Measurements from ENCODE around the gene GOLGA6L7. TPM values are rescaled to one million over a fixed set of nuclear protein-coding genes. Genes with fewer than 3 reads are reported as not detected.
A peak's percentile ranks its signal among the peaks of the same experiment; 100 is the strongest.
"Not testable (repeated sequence)": the region's sequence is repeated elsewhere in the genome, so short reads cannot be mapped to it uniquely, and the experiment has no call there.

Gene GOLGA6L7
- total RNA-seq, 2 donors from 2014 or later: not detected

DNA sequence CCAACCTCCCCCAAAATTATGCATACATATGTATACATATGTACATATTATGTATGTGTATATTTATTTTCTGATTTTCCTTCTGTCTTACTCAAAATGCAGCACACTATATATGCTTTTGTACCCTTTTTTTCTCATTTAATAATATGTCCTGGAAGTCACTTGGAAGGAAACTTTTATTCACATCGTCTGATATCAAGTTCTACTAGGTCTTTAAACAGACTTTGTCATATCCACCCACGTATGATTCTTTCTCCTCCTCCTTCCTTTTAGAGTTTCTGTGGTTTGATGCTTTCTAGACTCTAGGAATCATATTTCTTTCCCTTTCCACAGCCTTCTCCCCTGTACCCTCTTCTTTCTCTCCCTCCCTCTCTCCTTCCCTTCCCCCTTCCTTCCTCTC, 35.1 kb downstream of the GOLGA6L7 start:
- DNase-seq; H3K36me3 Mint-ChIP-seq (ENCODE audit: insufficient read depth in 2 of 2); H3K9me3 Mint-ChIP-seq; H3K27ac Mint-ChIP-seq: not testable (repeated sequence)
- ATAC-seq (replicated peaks in 1 of 2): peak in 1 of 2 donors; percentile 25
- H3K4me1 Mint-ChIP-seq (ENCODE audit: low read depth): peaks cover 14% of the 10 kb centered on the region
- peak overlapping the region in 1 of 2 donors; percentile 47 for H3K4me3 Mint-ChIP-seq
- peaks cover 40% of the 10 kb centered on the region for H3K27me3 Mint-ChIP-seq (ENCODE audit: low read depth)

DNA sequence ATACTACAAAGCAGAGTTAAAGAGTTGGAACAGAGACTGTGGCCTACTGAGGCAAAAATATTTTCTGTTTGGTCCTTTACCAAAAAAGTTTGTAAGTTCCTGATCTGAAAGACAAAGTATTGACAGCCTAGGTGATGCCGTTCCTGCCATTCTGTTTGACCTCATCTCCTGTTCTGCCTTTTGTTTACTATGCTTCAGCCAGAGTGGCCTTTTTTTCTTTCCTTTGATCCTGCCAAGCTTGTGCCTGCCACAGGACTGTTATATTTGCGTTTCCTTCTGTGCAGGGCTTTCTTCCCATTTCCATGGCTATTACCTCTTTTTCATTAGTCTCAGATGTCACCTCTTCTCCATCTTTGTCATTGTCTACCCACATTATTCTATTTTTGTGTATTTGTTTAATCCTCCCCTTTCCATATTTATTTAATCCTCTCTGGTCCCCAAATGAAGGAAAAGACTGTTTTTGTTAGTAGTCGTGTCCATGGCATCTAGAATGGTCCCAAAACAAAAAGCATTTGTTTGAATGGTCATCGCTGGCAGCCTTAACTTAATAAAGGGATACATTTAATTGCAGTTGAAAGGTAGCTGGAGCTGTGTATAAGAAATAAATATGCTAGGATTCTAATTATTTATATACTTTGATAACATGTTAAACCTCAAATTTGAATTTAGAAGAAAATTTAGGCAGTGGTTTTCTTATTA, 36.4 kb downstream of the GOLGA6L7 start:
- H3K4me3 Mint-ChIP-seq; H3K27ac Mint-ChIP-seq; ATAC-seq (replicated peaks in 1 of 2); H3K9me3 Mint-ChIP-seq; DNase-seq; H3K36me3 Mint-ChIP-seq (ENCODE audit: insufficient read depth in 2 of 2): not testable (repeated sequence)
- peaks cover 14% of the 10 kb centered on the region for H3K4me1 Mint-ChIP-seq (ENCODE audit: low read depth)
- H3K27me3 Mint-ChIP-seq (ENCODE audit: low read depth): peaks cover 40% of the 10 kb centered on the region

DNA sequence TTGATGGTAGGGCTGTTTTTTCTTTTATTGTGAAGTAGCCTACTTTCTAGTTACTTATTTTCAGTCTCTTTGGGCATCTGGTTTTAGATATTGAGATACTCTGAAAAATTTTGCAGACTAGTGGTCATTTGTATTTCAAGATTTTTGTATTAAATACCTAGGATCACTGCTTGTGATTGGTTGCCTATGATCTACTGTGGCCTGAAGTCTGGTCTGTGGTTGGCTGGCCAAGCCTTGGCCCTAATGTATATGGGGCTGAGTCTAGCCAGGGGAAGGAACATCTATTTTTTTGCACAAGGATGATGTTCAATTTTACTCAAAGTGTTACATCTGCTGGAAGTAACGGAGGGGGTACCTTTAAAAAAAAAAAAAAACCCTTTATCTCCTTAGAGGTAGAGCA, 38.0 kb downstream of the GOLGA6L7 start:
- peaks cover 35% of the 10 kb centered on the region for H3K27me3 Mint-ChIP-seq (ENCODE audit: low read depth)
- not testable (repeated sequence) for H3K4me3 Mint-ChIP-seq; H3K9me3 Mint-ChIP-seq; H3K27ac Mint-ChIP-seq; H3K36me3 Mint-ChIP-seq (ENCODE audit: insufficient read depth in 2 of 2); DNase-seq; ATAC-seq (replicated peaks in 1 of 2)
- H3K4me1 Mint-ChIP-seq (ENCODE audit: low read depth): peaks cover 14% of the 10 kb centered on the region

DNA sequence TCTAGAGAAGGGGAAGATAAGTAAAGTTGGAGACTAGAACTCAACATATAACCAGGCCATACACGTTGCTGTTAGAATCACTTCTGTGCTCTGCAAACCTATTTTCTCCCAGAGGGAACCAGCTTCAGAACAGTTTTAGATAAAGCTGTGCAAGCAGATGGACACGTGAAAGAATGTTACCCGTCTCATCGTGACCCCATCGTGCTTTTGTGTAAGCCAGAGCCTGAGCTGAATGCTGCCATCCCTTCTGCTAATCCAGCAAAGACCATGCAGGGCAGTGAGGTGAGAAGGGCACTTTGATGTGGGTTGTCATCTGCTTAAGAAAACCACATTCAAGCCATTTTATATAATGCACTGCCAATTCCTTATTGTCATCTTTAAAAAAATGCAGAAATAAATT, 40.3 kb downstream of the GOLGA6L7 start:
- not testable (repeated sequence) for DNase-seq; H3K9me3 Mint-ChIP-seq; H3K4me3 Mint-ChIP-seq; ATAC-seq (replicated peaks in 1 of 2); H3K36me3 Mint-ChIP-seq (ENCODE audit: insufficient read depth in 2 of 2); H3K27ac Mint-ChIP-seq; H3K4me1 Mint-ChIP-seq (ENCODE audit: low read depth)
- H3K27me3 Mint-ChIP-seq (ENCODE audit: low read depth): peaks cover 27% of the 10 kb centered on the region

DNA sequence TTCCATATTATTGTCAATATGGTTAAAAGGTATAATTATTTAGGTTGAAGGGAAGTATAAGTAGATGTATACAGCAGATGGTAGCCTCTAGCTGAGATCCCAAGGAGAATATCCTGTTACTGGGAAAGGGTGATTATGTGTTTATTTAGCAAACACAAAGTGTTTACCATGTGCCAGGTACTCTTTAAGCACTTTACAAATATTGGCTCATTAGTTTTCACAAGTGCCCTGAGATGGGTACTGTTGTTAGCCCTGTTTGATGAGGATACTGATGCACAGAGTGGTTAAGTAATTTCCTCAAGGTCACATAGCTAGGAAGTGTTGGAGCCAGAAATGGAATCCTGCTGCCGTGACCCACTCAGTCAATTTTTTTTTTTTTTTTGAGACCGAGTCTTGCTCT, 48.1 kb downstream of the GOLGA6L7 start:
- not testable (repeated sequence) for H3K27ac Mint-ChIP-seq; H3K36me3 Mint-ChIP-seq (ENCODE audit: insufficient read depth in 2 of 2); ATAC-seq (replicated peaks in 1 of 2); H3K9me3 Mint-ChIP-seq; DNase-seq; H3K27me3 Mint-ChIP-seq (ENCODE audit: low read depth); H3K4me1 Mint-ChIP-seq (ENCODE audit: low read depth); H3K4me3 Mint-ChIP-seq

DNA sequence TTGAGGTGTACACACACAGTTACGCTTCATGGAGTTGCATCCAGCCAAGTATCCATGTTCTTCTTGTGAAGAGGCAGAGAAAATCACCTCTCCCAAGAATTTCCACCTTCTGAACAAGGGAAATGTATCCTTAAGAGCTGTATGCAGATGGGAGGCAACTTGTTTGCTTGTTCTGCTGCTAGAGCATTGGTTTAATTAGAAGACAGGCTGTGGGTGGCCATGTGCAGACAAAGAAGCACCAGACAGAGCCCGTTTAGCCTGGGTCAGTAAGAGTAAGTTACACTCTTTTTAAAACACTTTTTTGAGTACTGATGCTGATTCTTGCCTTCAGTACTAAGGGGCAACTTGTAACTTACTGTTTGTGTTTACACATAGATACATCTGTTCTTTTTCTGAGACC, 50.2 kb downstream of the GOLGA6L7 start:
- not testable (repeated sequence) for ATAC-seq (replicated peaks in 1 of 2); H3K27ac Mint-ChIP-seq; DNase-seq; H3K4me3 Mint-ChIP-seq; H3K36me3 Mint-ChIP-seq (ENCODE audit: insufficient read depth in 2 of 2); H3K4me1 Mint-ChIP-seq (ENCODE audit: low read depth); H3K9me3 Mint-ChIP-seq; H3K27me3 Mint-ChIP-seq (ENCODE audit: low read depth)

DNA sequence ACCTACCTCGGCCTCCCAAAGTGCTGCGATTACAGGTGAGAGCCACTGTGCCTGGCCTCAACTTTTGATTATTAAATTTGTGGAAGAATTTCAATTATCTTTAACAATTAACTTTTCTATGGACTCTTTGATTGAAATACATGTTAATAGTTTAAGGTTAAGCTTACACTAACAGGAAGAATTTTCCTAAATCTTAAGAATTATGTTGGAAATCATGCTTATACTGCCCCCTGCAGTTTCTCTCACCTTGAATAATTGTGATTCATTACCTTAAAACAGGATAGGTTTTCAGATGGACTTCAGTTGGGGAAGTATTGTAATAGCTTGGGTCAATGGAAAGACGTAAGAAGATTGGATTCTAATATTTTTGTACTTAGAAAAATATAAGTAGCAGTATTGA, 54.2 kb downstream of the GOLGA6L7 start:
- not testable (repeated sequence) for H3K4me3 Mint-ChIP-seq; H3K27ac Mint-ChIP-seq; H3K4me1 Mint-ChIP-seq (ENCODE audit: low read depth); H3K9me3 Mint-ChIP-seq; DNase-seq; ATAC-seq (replicated peaks in 1 of 2); H3K36me3 Mint-ChIP-seq (ENCODE audit: insufficient read depth in 2 of 2)
- H3K27me3 Mint-ChIP-seq (ENCODE audit: low read depth): peaks cover 23% of the 10 kb centered on the region

Other genes with a start within 250 kb of the GOLGA6L7 start
- gene GOLGA8M, start 136.2 kb downstream of the GOLGA6L7 start, total RNA-seq: under 1 TPM in 1 of 2 donors, not detected in 1; 0.89 TPM
- 1 to 10 TPM; 9.1 to 9.8 TPM for gene APBA2, start 37.3 kb upstream of the GOLGA6L7 start, total RNA-seq

Data from activated T-cell treated with anti-CD3 and anti-CD28 coated beads, Interleukin-2, amount 50 U/mL, for 72 hours (primary cell).